ENCODE measurements around the gene IL21R.

GRCh38 chr16:27448532-27449433, 46.8 kb downstream of the IL21R start:
- TF ChIP-seq, protein P1, sequence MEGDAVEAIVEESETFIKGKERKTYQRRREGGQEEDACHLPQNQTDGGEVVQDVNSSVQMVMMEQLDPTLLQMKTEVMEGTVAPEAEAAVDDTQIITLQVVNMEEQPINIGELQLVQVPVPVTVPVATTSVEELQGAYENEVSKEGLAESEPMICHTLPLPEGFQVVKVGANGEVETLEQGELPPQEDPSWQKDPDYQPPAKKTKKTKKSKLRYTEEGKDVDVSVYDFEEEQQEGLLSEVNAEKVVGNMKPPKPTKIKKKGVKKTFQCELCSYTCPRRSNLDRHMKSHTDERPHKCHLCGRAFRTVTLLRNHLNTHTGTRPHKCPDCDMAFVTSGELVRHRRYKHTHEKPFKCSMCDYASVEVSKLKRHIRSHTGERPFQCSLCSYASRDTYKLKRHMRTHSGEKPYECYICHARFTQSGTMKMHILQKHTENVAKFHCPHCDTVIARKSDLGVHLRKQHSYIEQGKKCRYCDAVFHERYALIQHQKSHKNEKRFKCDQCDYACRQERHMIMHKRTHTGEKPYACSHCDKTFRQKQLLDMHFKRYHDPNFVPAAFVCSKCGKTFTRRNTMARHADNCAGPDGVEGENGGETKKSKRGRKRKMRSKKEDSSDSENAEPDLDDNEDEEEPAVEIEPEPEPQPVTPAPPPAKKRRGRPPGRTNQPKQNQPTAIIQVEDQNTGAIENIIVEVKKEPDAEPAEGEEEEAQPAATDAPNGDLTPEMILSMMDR (conservative IDR thresholded peaks at IDR 0.05 in 1 of 2, IDR thresholded peaks at IDR 0.05 in 1 of 2; ENCODE audit: extremely low read depth in 1 of 2, insufficient read depth in 1 of 2, low read depth in 1 of 2, low read length in 2 of 2): no peak
- TF ChIP-seq EZH2 (IDR thresholded peaks at IDR 0.05; ENCODE audit: borderline replicate concordance, low read length): no peak

All from mammary epithelial cell (primary cell).